Keratinocyte (primary cell): ENCODE results near the gene MYL7.

Experiments used
- CTCF ChIP-seq, 3 experiments: IDR thresholded peaks in 1 of 3; conservative IDR thresholded peaks in 1 of 3; optimal IDR thresholded peaks in 1 of 3; 2 replicates in 2 of 3; 3 replicates in 1 of 3; pipeline versions ENCODE3 to v1.5.1; 2011; ENCODE audit warnings: low read length in 3 of 3, mild to moderate bottlenecking in 3 of 3, moderate library complexity in 2 of 3, control low read depth in 1 of 3, inconsistent platforms in 1 of 3; ENCODE audit not compliant: insufficient read depth in 2 of 3; ENCODE audit errors: extremely low read depth in 1 of 3
- EZH2 ChIP-seq: IDR thresholded peaks from one replicate; pipeline ENCODE4 v1.6.1; 2012; ENCODE audit warnings: inconsistent platforms, mild to moderate bottlenecking, low read length, moderate library complexity

- TF ChIP-seq CTCF (optimal IDR thresholded peaks at IDR 0.05 in 1 of 3, IDR thresholded peaks at IDR 0.05 in 1 of 3, conservative IDR thresholded peaks at IDR 0.05 in 1 of 3; ENCODE audit: extremely low read depth in 1 of 3, insufficient read depth in 2 of 3, low read length in 3 of 3) (no peak), EZH2 (no peak)
Measured at GRCh38 chr7:44185729-44186128, 44.6 kb upstream of the MYL7 start.
